RWPE1 (cell line): ENCODE measurements around the gene RPGR.

Experiments used
- CTCF ChIA-PET: fragments of 350-600 bp; sonication (Branson Sonifier 250); formaldehyde crosslinking; extraction: SDS; loops from one replicate; lab custom pipeline; 2021; lab: Yijun Ruan, JAX
- POLR2A ChIA-PET: fragments of 400-600 bp; formaldehyde crosslinking; extraction: SDS; loops from one replicate; lab custom pipeline; 2020; ENCODE audit warnings: antibody characterized with exemption; ENCODE audit not compliant: low non-redundant PET; lab: Yijun Ruan, JAX
- DNase-seq: peaks from one replicate; pipeline ENCODE4 v3.0.0; 2012; ENCODE audit warnings: low spot score
- H3K27ac ChIP-seq: fragments of 450-650 bp; 2 replicates; pipeline ENCODE4 v1.5.1; 2017
- TF ChIP-seq, protein P1 (sequence below): fragments of 450-650 bp; conservative IDR thresholded peaks from 2 replicates; pipeline ENCODE4 v1.5.1; 2017; ENCODE audit warnings: low read depth, mild to moderate bottlenecking

The RPGR gene

DNA sequence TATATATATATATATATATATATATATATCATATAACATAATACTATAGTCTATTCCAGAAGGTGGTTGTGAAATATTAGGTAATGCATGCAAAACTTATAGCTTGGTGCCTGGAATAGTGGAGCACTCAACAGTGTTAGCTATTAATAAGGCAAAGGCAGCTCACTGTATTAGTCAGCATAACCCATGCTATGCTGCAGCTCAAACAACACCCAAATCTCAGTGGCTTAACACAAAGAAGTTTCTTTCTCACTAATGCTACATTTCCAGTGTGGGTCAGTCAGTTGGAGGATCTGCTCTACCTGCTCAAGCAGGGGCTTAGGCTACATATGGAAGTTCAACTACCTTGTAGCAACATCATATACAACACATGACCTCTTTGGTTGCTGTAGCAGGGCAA lies 5.2 kb upstream of the RPGR start:
- POLR2A ChIA-PET, result no interaction called here

DNA sequence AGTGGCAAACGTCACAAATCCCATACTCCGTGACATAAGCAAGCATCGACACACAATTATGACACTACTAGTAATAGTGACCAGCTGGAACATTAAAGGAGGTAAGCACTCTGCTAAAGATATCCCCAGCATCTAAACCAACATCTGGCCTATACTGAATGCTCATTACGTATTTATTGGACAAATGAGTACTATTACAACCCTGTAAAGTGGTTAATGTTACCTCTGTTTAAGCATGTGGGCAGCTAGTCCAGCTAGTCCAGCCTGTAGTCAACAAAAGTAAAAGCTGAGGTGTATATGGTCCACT lies 419 bp upstream of the RPGR start:
- DNase-seq, result no peak
- peak overlapping the region; percentile 80; the same call in 1 of the 2 replicates for H3K27ac ChIP-seq
- POLR2A ChIA-PET, result interaction anchor here (0.6 kb wide), 1 partner anchor 287 kb away, joined by 3 read pairs; no protein-coding TSS in a partner anchor
- TF ChIP-seq, protein P1, sequence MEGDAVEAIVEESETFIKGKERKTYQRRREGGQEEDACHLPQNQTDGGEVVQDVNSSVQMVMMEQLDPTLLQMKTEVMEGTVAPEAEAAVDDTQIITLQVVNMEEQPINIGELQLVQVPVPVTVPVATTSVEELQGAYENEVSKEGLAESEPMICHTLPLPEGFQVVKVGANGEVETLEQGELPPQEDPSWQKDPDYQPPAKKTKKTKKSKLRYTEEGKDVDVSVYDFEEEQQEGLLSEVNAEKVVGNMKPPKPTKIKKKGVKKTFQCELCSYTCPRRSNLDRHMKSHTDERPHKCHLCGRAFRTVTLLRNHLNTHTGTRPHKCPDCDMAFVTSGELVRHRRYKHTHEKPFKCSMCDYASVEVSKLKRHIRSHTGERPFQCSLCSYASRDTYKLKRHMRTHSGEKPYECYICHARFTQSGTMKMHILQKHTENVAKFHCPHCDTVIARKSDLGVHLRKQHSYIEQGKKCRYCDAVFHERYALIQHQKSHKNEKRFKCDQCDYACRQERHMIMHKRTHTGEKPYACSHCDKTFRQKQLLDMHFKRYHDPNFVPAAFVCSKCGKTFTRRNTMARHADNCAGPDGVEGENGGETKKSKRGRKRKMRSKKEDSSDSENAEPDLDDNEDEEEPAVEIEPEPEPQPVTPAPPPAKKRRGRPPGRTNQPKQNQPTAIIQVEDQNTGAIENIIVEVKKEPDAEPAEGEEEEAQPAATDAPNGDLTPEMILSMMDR, result peak; percentile 28
- CTCF ChIA-PET, result interaction anchor here (0.5 to 1.3 kb wide), 3 partner anchors 120 to 135 kb away, joined by 3 to 5 read pairs (median 3); no protein-coding TSS in a partner anchor

More for the DNA sequence above, 5.2 kb upstream of the RPGR start:
- TF ChIP-seq, protein P1, result no peak
- no peak for DNase-seq
- CTCF ChIA-PET, result no interaction called here
- no peak overlapping the region for H3K27ac ChIP-seq

DNA sequence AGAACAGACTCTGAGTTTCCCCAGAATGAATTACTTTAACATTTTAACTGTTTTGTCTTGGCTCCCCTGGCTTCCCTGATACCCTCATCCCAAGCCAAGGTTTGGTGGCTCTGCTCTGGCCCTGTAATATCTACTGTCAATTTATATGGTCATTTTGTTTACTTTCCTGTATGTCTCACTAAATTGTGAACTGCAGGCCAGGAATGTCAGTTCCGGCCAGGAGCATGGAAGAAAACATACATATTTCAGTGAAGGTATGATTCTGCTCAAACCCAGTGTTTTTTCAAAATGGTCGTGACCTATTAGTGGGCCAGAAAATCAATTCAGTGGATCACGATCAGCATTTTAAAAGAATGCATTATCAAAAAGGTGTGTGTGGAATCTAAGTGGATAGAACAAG lies 1.2 kb downstream of the RPGR start:
- H3K27ac ChIP-seq, result no peak overlapping the region
- POLR2A ChIA-PET, result no interaction called here
- DNase-seq, result no peak

DNA sequence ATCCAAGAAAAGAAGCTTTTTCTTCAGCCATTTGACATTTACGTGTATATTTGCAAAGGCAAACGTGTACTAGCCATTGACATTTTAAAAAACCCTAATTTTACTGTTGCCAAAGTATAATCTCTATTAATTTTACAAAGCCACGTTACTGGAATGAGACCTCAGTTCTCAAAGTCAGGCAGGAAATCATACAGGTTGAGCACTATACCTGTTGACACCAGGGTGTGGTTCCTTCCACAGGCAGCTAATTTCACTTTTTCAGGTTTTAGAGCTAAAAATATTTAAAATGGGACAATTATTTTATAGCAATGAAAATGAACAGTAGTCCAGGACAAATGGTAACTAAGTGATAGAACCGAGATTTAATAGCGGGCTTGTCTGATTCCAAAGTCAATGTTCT lies 6.5 kb downstream of the RPGR start:
- POLR2A ChIA-PET, result no interaction called here
- TF ChIP-seq, protein P1, result no peak
- CTCF ChIA-PET, result no interaction called here
- no peak for DNase-seq
- H3K27ac ChIP-seq, result no peak overlapping the region

More for the DNA sequence above, 1.2 kb downstream of the RPGR start:
- CTCF ChIA-PET, result interaction anchor here (0.5 kb wide), 1 partner anchor 60 kb away, joined by 3 read pairs; no protein-coding TSS in a partner anchor
- TF ChIP-seq, protein P1, result no peak

DNA sequence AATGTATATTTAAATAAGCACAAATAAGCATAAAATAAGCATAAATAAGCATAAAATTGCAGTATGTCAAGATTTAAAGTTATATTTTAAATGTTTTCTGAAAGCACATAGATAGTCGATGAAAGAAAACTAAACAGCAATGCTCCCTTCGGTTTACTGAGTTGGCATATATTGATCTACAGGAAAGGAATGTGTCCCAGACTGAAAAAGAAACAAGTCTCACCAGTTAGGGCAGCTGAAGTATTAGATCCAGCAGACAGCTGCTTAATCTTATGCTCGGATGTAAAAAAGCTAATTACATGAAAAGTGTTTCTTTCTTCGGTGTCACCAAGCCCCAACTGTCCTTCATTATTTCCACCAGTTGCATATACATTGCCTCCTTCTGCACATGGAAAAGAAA lies 8.7 kb downstream of the RPGR start:
- TF ChIP-seq, protein P1, result no peak
- no peak for DNase-seq
- H3K27ac ChIP-seq, result no peak overlapping the region
- ChIA-PET CTCF (no interaction called here), POLR2A (no interaction called here)

DNA sequence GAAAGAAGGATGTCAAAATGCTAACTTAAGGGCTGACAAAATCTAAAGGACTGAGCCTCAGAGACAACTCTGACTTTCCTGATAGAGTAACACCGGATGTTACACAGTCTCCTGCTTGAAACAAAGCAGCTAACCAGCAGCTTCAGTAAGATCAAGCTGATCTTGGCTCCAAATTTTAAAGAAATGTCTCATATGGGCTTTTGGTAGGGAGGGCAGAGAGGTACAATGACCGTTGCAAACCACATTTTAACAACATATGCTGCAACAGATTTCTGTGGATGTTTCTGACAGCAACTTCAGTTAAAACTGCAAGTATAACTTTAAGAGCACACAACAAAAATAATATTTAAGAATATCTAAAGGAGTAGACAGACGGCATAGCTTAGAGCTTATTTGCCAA lies 9.1 kb downstream of the RPGR start:
- ChIA-PET POLR2A (no interaction called here), CTCF (no interaction called here)
- no peak for DNase-seq
- no peak overlapping the region for H3K27ac ChIP-seq
- TF ChIP-seq, protein P1, result no peak
